AG10803 (cell line): ENCODE measurements around the gene C6.

Experiments
- DNase-seq: peaks from one replicate; pipeline ENCODE4 v3.0.0; 2010; ENCODE audit warnings: low read depth
- H3K4me3 ChIP-seq: 2 replicates; pipeline ENCODE4 v1.5.1; 2011; ENCODE audit warnings: mild to moderate bottlenecking, low read length, control low read depth
- CTCF ChIP-seq: conservative IDR thresholded peaks from 2 replicates; pipeline ENCODE4 v1.5.1; 2011; ENCODE audit warnings: mild to moderate bottlenecking, low read length, control low read depth, inconsistent platforms

Gene C6

GRCh38 chr5:41200506-41200905 lies 12.8 kb downstream of the C6 start:
- TF ChIP-seq CTCF, result no peak
- no peak for DNase-seq
- H3K4me3 ChIP-seq, result no peak overlapping the region

- no peak for TF ChIP-seq CTCF
- no peak for DNase-seq
- H3K4me3 ChIP-seq, result no peak overlapping the region
Measured at GRCh38 chr5:41199660-41200059, 13.7 kb downstream of the C6 start.

GRCh38 chr5:41196197-41196596 lies 17.1 kb downstream of the C6 start:
- TF ChIP-seq CTCF, result no peak
- H3K4me3 ChIP-seq, result no peak overlapping the region
- no peak for DNase-seq

- no peak for TF ChIP-seq CTCF
- H3K4me3 ChIP-seq, result no peak overlapping the region
- DNase-seq, result no peak
Measured at GRCh38 chr5:41195228-41195627, 18.1 kb downstream of the C6 start.

GRCh38 chr5:41194339-41194738 lies 19.0 kb downstream of the C6 start:
- no peak for TF ChIP-seq CTCF
- DNase-seq, result no peak
- no peak overlapping the region for H3K4me3 ChIP-seq

GRCh38 chr5:41193456-41194205 lies 19.7 kb downstream of the C6 start:
- peak; percentile 13 for DNase-seq
- TF ChIP-seq CTCF, result no peak

GRCh38 chr5:41191249-41191648 lies 22.1 kb downstream of the C6 start:
- no peak for TF ChIP-seq CTCF
- no peak overlapping the region for H3K4me3 ChIP-seq
- no peak for DNase-seq

More at GRCh38 chr5:41193456-41194205, 19.7 kb downstream of the C6 start:
- H3K4me3 ChIP-seq, result no peak overlapping the region
